Activated naive CD4-positive, alpha-beta T cell treated with anti-CD3 and anti-CD28 coated beads for 36 hours (primary cell): ENCODE data around the gene HSD17B1. TPM values are rescaled to one million over a fixed set of nuclear protein-coding genes. Genes with fewer than 3 reads are reported as not detected.

Experiments used
- CTCF ChIA-PET: fragments of 350-600 bp; sonication (Branson Sonifier 250); formaldehyde crosslinking; loops from one replicate; lab custom pipeline; 2021; ENCODE audit warnings: antibody characterized with exemption; lab: Charles Lee
- DNase-seq: peaks from one replicate; pipeline ENCODE4 v3.0.0-alpha.2; 2020
- H3K27ac Mint-ChIP-seq: one replicate; pipeline ENCODE4 v1.8.0; 2021; ENCODE audit warnings: mild to moderate bottlenecking, mixed read lengths
- H3K27me3 Mint-ChIP-seq: one replicate; pipeline ENCODE4 v1.8.0; 2021; ENCODE audit warnings: low read depth, mixed read lengths
- H3K36me3 Mint-ChIP-seq: one replicate; pipeline ENCODE4 v1.8.0; 2021; ENCODE audit warnings: low read depth, mixed read lengths
- H3K4me1 Mint-ChIP-seq: one replicate; pipeline ENCODE4 v1.8.0; 2021; ENCODE audit warnings: low read depth, mixed read lengths
- H3K4me3 Mint-ChIP-seq: one replicate; pipeline ENCODE4 v1.8.0; 2021; ENCODE audit warnings: mild to moderate bottlenecking, moderate library complexity, mixed read lengths
- H3K9me3 Mint-ChIP-seq: one replicate; pipeline ENCODE4 v1.8.0; 2021; ENCODE audit warnings: mixed read lengths
- intact Hi-C: fragments of 100-400 bp; cut with micrococcal nuclease; formaldehyde crosslinking; loops from one replicate; pipeline ENCODE4 v1.15.1; 2023
- total RNA-seq, 2 experiments: library from RNA; stranded (reverse); gene quantifications; one replicate each; pipeline ENCODE4 v1.2.3, GENCODE V29; 2021

Gene HSD17B1
- total RNA-seq, 2 experiments from 2014 or later = 0.26 to 0.67 TPM

DNA sequence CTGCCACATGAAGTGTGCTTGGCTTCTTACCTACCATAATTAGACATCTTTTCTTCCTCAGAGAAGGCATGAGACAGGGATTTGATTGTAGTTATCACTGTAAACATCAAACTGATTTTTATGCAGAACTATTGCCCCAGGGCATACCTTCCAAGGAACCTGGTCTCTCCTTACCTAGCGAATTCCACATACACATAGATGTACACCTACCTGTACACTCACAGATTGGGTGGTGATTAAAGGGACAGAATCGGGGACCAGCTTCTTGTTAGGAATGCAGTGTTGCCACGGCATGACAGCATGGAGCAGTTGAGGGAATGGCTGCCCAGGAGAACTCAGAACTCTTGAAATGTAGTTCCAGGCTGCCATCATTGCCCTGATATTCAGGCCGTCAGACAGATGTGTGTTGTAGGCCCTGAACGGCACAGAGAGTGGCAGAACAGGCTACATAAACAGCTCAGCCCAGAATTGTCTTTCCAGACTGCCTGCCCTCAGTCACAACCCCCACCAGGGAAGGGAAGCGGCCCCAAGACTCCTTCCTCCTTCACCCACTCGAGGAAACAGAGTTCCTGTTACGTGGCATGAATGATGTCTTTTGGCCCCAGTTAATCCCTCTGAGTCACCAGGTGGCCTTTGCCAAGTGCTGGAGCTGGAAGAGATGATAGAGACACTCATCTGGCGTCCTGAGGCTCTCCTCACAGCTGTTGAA is 34.5 kb upstream of the HSD17B1 start:
- CTCF ChIA-PET = interaction anchor here (0.5 to 2.1 kb wide), 15 partner anchors 9 to 195 kb away, joined by 3 to 12 read pairs (median 6); no protein-coding TSS in a partner anchor
- H3K27ac Mint-ChIP-seq = no peak overlapping the region
- no peak for DNase-seq
- H3K27me3 Mint-ChIP-seq = no peaks in the 10 kb centered on the region
- no peak overlapping the region for H3K4me3 Mint-ChIP-seq
- no peaks in the 10 kb centered on the region for H3K36me3 Mint-ChIP-seq
- H3K9me3 Mint-ChIP-seq = no peaks in the 10 kb centered on the region
- intact Hi-C loops = loop anchor here (5.0 kb wide), 1 partner anchor 206 kb away; no protein-coding TSS in a partner anchor
- peaks cover 4% of the 10 kb centered on the region for H3K4me1 Mint-ChIP-seq

GRCh38 chr17:42518755-42519545 is 33.8 kb upstream of the HSD17B1 start:
- H3K27ac Mint-ChIP-seq = no peak overlapping the region
- CTCF ChIA-PET = interaction anchor here (0.6 to 2.4 kb wide), 14 partner anchors 9 to 555 kb away, joined by 3 to 12 read pairs (median 6); no protein-coding TSS in a partner anchor
- no peak for DNase-seq
- intact Hi-C loops = loop anchor here (5.0 kb wide), 1 partner anchor 207 kb away; no protein-coding TSS in a partner anchor
- H3K9me3 Mint-ChIP-seq = no peaks in the 10 kb centered on the region
- H3K36me3 Mint-ChIP-seq = no peaks in the 10 kb centered on the region
- peaks cover 4% of the 10 kb centered on the region for H3K4me1 Mint-ChIP-seq
- H3K27me3 Mint-ChIP-seq = no peaks in the 10 kb centered on the region
- no peak overlapping the region for H3K4me3 Mint-ChIP-seq

DNA sequence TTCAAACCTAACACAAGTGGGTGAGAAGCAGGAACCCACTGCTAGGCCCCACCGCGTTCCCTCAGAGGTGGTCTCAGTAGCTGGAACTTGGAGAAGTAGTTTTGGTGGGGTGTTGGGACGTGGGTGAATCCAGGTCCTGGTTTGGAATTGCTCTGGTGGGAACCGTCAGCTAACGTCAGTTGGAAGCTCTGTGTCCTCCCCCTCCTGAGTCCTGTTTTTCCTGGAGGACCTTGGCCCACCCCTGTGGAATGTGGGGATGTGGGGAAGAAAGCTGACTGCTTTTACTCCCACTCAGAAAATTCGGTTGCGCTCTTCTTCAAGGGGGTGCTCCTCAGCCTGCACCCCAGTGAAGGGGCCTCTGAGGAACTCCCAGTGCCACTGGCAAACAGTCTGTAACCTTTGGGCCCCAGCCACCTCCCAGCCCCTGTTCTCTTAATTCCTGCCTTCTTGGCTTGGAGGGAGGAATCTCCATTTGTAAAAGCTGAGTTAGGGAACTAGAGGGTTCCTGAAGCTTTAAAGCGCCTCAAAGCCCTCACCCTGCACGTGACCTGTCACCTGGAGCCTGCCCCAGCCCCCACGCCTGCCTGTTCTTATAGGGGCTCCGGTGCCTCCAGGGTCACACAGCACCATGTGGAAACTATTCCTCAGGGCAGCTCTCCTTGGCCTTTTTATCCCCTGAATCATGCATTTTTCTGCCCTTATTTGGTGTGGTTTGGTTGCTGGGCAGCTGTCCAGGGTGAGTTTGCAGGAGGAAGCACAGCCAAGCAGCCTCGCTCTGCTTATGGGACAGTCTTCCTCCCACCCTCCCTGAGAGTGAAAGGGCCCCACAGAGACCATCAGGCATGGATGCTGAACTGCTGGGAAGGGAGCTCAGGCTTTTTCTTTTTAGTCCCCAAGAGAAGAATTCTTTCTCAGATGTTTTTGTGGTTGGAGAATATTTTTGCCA is 32.9 kb upstream of the HSD17B1 start:
- H3K9me3 Mint-ChIP-seq = no peaks in the 10 kb centered on the region
- no peak for DNase-seq
- no peak overlapping the region for H3K4me3 Mint-ChIP-seq
- CTCF ChIA-PET = interaction anchor here (0.6 to 2.4 kb wide), 13 partner anchors 11 to 959 kb away, joined by 3 to 7 read pairs (median 4); partner anchors contain the start of gene CAVIN1
- no peak overlapping the region for H3K27ac Mint-ChIP-seq
- H3K27me3 Mint-ChIP-seq = no peaks in the 10 kb centered on the region
- intact Hi-C loops = loop anchor here (5.0 to 10.0 kb wide), 2 partner anchors 208 to 405 kb away; partner anchors contain the start of gene DHX58
- H3K4me1 Mint-ChIP-seq = peaks cover 4% of the 10 kb centered on the region
- H3K36me3 Mint-ChIP-seq = no peaks in the 10 kb centered on the region

DNA sequence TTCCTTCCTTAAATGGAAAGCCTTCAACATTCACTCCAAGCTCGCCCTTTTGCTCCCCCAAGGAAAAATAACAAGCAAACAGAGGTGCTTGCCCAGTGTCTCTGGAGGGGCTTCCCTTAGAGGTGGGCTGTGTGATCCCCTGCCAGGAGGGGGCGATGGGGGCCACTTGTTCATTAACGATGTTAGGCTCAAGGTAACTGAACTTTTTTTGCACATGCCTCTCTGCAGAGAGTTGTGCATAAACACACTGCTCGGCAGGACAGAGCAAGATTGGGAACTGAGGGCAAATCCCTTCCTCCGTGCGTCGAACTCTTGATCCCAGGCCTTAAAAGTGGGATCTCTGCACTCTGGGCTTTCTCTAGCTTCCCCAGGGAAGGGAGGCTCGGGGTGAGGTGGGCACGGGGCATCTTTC is 32.2 kb upstream of the HSD17B1 start:
- Mint-ChIP-seq H3K27ac (no peak overlapping the region), H3K4me1 (peaks cover 4% of the 10 kb centered on the region), H3K36me3 (no peaks in the 10 kb centered on the region), H3K4me3 (no peak overlapping the region), H3K9me3 (no peaks in the 10 kb centered on the region), H3K27me3 (no peaks in the 10 kb centered on the region)
- CTCF ChIA-PET = interaction anchor here (0.6 to 2.4 kb wide), 7 partner anchors 10 to 960 kb away, joined by 3 to 14 read pairs (median 5); partner anchors contain the start of gene CAVIN1
- intact Hi-C loops = loop anchor here (10.0 kb wide), 1 partner anchor 406 kb away; the partner anchor contains the start of gene DHX58
- peak; percentile 41 for DNase-seq

- Mint-ChIP-seq H3K9me3 (no peaks in the 10 kb centered on the region), H3K27ac (no peak overlapping the region), H3K27me3 (no peaks in the 10 kb centered on the region), H3K4me1 (peaks cover 4% of the 10 kb centered on the region), H3K36me3 (no peaks in the 10 kb centered on the region), H3K4me3 (no peak overlapping the region)
- intact Hi-C loops = loop anchor here (10.0 kb wide), 1 partner anchor 406 kb away; the partner anchor contains the start of gene DHX58
- DNase-seq = no peak
- CTCF ChIA-PET = interaction anchor here (0.6 to 2.4 kb wide), 4 partner anchors 10 to 961 kb away, joined by 3 to 14 read pairs (median 6); no protein-coding TSS in a partner anchor
Observed at GRCh38 chr17:42521036-42521435, 31.7 kb upstream of the HSD17B1 start.

DNA sequence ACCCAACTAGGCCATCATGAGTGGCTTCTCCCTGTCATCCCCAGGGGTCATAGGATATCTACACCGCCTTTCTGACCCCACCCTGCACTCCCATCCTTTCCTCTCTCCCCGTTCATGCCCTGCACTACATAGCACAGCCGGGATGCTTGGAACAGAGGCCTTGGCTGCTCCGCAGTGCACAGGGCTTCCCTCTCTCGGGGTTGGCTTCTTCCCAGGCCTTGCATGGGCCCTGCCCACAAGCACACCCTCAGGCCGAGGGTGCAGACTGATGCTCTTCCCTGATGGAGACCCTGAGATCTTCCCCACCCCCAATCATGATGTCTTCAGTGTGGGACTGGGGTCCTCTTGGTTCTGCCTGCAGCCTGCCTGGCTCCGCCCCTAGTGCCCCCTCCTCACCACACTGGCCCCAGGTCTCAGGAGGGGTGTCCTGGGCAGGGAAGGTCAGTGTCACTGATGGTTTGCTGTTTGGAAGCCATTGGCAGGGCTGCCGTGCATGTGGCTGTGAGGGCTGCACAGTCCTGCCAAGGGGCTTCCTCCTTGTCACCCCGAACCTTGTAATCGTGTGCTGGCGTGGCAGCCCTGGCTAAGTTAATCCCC is 31.0 kb upstream of the HSD17B1 start:
- CTCF ChIA-PET = interaction anchor here (2.4 kb wide), 1 partner anchor 81 kb away, joined by 5 read pairs; no protein-coding TSS in a partner anchor

GRCh38 chr17:42522263-42522790 is 30.4 kb upstream of the HSD17B1 start:
- DNase-seq = no peak
- H3K4me3 Mint-ChIP-seq = no peak overlapping the region
- CTCF ChIA-PET = no interaction called here
- H3K27me3 Mint-ChIP-seq = no peaks in the 10 kb centered on the region
- peaks cover 5% of the 10 kb centered on the region for H3K4me1 Mint-ChIP-seq
- H3K36me3 Mint-ChIP-seq = no peaks in the 10 kb centered on the region
- intact Hi-C loops = loop anchor here (10.0 kb wide), 1 partner anchor 408 kb away; the partner anchor contains the start of gene DHX58
- H3K27ac Mint-ChIP-seq = no peak overlapping the region
- no peaks in the 10 kb centered on the region for H3K9me3 Mint-ChIP-seq

More for the DNA sequence above, 31.0 kb upstream of the HSD17B1 start:
- H3K36me3 Mint-ChIP-seq = no peaks in the 10 kb centered on the region
- H3K9me3 Mint-ChIP-seq = no peaks in the 10 kb centered on the region
- intact Hi-C loops = loop anchor here (10.0 kb wide), 1 partner anchor 407 kb away; the partner anchor contains the start of gene DHX58
- no peak overlapping the region for H3K4me3 Mint-ChIP-seq
- no peak for DNase-seq
- H3K27me3 Mint-ChIP-seq = no peaks in the 10 kb centered on the region
- no peak overlapping the region for H3K27ac Mint-ChIP-seq
- peaks cover 4% of the 10 kb centered on the region for H3K4me1 Mint-ChIP-seq

DNA sequence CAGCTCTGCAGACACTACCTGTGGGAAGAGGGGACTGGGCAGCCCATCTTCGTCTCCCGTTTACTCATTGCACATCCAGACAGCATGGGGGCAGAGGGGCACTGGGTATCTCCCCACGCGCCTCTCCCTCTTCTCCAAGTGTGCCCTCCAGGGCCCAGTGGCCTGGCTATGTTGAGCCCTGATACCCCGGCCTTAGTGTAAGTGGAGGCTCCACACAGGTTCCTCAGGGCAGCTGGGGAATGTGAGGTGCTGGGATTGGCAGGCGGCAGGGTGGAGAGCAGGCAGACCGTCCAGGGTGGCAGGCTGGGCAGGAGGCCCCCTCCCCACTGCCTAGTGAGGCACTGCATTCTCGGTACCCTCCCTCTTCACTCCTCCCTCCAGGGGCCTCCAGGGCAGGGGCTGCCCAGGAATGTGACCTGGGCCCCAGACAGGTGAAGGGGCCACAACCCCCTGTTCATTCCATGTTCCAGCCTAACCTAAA is 29.9 kb upstream of the HSD17B1 start:
- Mint-ChIP-seq H3K4me3 (no peak overlapping the region), H3K27me3 (no peaks in the 10 kb centered on the region), H3K36me3 (no peaks in the 10 kb centered on the region), H3K4me1 (peaks cover 2% of the 10 kb centered on the region), H3K27ac (no peak overlapping the region), H3K9me3 (no peaks in the 10 kb centered on the region)
- DNase-seq = no peak
- intact Hi-C loops = loop anchor here (10.0 kb wide), 1 partner anchor 408 kb away; the partner anchor contains the start of gene DHX58
- CTCF ChIA-PET = interaction anchor here (0.7 kb wide), 1 partner anchor 415 kb away, joined by 3 read pairs; no protein-coding TSS in a partner anchor

DNA sequence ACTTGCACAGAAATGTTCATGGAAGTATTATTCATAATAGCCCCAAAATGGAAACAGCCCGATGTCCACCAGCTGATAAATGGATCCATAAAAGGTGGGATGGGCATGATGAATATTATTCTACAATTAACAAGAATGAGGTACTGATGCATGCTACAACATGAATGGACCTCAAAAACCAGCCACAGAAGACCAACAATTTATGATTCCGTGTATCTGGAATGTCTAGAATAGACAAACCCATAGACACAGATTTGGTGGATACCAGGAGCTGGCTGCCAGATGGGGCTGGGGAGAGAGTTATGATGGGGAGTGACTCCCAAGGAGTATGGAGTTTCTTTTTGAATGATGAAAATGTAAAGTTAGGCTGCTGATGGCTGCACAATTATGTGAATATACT is 27.5 kb upstream of the HSD17B1 start:
- Mint-ChIP-seq H3K4me3 (no peak overlapping the region), H3K36me3 (no peaks in the 10 kb centered on the region), H3K27me3 (no peaks in the 10 kb centered on the region), H3K27ac (no peak overlapping the region), H3K9me3 (no peaks in the 10 kb centered on the region), H3K4me1 (peaks cover 15% of the 10 kb centered on the region)
- CTCF ChIA-PET = no interaction called here
- DNase-seq = no peak
- intact Hi-C loops = loop anchor here (5.0 to 10.0 kb wide), 2 partner anchors 343 to 410 kb away; partner anchors contain the start of genes DHX58 and KCNH4

GRCh38 chr17:42526031-42526444 is 26.7 kb upstream of the HSD17B1 start:
- no peaks in the 10 kb centered on the region for H3K27me3 Mint-ChIP-seq
- no peak overlapping the region for H3K27ac Mint-ChIP-seq
- intact Hi-C loops = loop anchor here (5.0 to 10.0 kb wide), 2 partner anchors 344 to 411 kb away; partner anchors contain the start of genes DHX58 and KCNH4
- DNase-seq = no peak
- no peak overlapping the region for H3K4me3 Mint-ChIP-seq
- CTCF ChIA-PET = interaction anchor here (1.5 to 1.6 kb wide), 2 partner anchors 38 to 119 kb away, joined by 3 to 7 read pairs; no protein-coding TSS in a partner anchor
- no peaks in the 10 kb centered on the region for H3K9me3 Mint-ChIP-seq
- H3K36me3 Mint-ChIP-seq = no peaks in the 10 kb centered on the region
- H3K4me1 Mint-ChIP-seq = peaks cover 24% of the 10 kb centered on the region
